ENCODE measurements around the gene VSIR. TPM values are rescaled to one million over a fixed set of nuclear protein-coding genes. Genes with fewer than 3 reads are reported as not detected.

The VSIR gene
- polyA plus RNA-seq, 1 of the 3 experiments (the other 2 are of a cell fraction), result 11.3 TPM

DNA sequence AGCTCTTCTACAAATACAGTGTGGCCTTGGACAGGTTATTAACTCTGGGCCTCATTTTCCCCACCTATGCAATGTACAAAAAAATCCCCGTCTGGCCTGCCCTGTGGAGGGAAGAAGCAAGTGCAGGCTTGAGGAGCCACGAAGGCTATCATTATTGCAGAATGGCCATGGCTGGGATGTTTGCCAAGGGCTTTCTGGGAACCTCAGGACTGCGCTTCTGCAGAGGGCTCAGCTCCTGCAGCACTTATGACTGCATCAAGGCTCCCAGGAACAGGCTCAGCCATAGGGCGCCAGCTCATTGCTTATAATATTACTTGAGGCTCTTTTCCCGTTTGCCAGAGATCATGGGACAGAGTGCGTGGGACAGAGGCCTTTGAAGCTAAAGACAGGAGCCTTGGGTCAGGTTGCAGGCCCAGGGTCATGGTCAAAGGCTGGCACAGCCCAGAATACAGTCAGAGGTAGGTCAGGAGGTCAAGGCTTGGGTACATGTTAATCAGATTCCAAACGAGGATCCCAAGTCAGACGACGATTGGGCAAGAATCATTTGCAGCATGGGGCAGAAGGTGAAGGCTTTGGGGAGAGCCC, 33.2 kb downstream of the VSIR start:
- Histone ChIP-seq H4K20me1 (ENCODE audit: insufficient read depth) (no peaks in the 10 kb centered on the region), H3K4me2 (no peak overlapping the region), H3K4me3 (ENCODE audit: low read depth in 2 of 2, low read length in 1 of 2) (no peak overlapping the region), H3K4me1 (ENCODE audit: control insufficient read depth in 1 of 2, insufficient read depth in 2 of 2, low read depth in 1 of 2, low read length in 1 of 2) (peaks cover 0 to 32% of the 10 kb centered on the region in 2 experiments; a peak in 1 of 4 replicates), H3F3A (replicated peaks; ENCODE audit: insufficient read depth) (no peaks in the 10 kb centered on the region), H3K27ac (ENCODE audit: low read depth in 2 of 2, low read length in 1 of 2) (no peak overlapping the region; a peak in 1 of 4 replicates), H3K79me2 (ENCODE audit: insufficient read depth) (no peaks in the 10 kb centered on the region), H2AFZ (ENCODE audit: low read depth) (no peak overlapping the region), H3K9ac (no peak overlapping the region), H3K9me2 (no peaks in the 10 kb centered on the region), H3K27me3 (ENCODE audit: insufficient read depth) (no peaks in the 10 kb centered on the region), H3K36me3 (replicated peaks in 1 of 2; ENCODE audit: control insufficient read depth in 1 of 2, insufficient read depth in 2 of 2, low read length in 1 of 2) (no peaks in the 10 kb centered on the region), H3K9me3 (no peaks in the 10 kb centered on the region)
- no peak for TF ChIP-seq EZH2phosphoT487 (IDR thresholded peaks at IDR 0.05; ENCODE audit: borderline replicate concordance, low read depth)
- TF ChIP-seq TCF12 (IDR thresholded peaks at IDR 0.05), result no peak
- TF ChIP-seq, protein P1, sequence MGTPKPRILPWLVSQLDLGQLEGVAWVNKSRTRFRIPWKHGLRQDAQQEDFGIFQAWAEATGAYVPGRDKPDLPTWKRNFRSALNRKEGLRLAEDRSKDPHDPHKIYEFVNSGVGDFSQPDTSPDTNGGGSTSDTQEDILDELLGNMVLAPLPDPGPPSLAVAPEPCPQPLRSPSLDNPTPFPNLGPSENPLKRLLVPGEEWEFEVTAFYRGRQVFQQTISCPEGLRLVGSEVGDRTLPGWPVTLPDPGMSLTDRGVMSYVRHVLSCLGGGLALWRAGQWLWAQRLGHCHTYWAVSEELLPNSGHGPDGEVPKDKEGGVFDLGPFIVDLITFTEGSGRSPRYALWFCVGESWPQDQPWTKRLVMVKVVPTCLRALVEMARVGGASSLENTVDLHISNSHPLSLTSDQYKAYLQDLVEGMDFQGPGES (IDR thresholded peaks at IDR 0.05; ENCODE audit: low read depth, low read length), result no peak
- ChIA-PET CTCF (interaction anchor here (0.9 to 2.1 kb wide), 2 partner anchors 33 to 156 kb away, joined by 3 to 5 read pairs; partner anchors contain the start of gene VSIR), POLR2A (no interaction called here)
- WGBS (ENCODE audit: low lambda C conversion rate), result 57% methylated on average over 6 of the region's 9 CpGs
- no peak for DNase-seq

DNA sequence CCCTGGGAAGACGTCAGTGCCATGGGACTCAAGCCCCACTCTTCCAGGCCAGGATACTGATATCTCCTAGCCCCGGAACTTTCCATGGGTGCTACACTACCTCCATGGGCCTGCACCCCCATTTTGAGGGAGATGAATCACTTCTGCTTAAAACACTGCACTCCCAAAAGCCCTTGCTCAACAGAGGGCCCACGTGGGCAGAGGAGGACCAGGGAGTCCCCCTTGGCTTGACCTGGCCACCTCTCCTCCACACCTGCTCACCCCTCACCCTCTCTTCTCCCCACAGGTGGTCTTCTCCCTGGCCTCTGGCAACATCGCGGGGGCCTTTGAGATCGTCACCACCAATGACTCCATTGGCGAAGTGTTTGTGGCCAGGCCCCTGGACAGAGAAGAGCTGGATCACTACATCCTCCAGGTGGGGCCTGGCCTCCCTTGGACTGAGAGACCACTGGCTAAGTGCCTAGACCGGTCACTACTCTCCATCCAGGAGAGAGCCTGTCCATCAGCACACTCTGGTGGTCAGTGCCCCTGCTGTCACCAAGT, 33.9 kb downstream of the VSIR start:
- CTCF ChIA-PET, result interaction anchor here (0.9 to 2.1 kb wide), 2 partner anchors 34 to 157 kb away, joined by 3 to 5 read pairs; partner anchors contain the start of gene VSIR

More for the DNA sequence above, 33.9 kb downstream of the VSIR start:
- H3K4me3 ChIP-seq (ENCODE audit: low read depth in 2 of 2, low read length in 1 of 2), result no peak overlapping the region
- no peaks in the 10 kb centered on the region for H3K36me3 ChIP-seq (replicated peaks in 1 of 2; ENCODE audit: control insufficient read depth in 1 of 2, insufficient read depth in 2 of 2, low read length in 1 of 2)
- peaks cover 0 to 32% of the 10 kb centered on the region in 2 experiments; a peak in 1 of 4 replicates for H3K4me1 ChIP-seq (ENCODE audit: control insufficient read depth in 1 of 2, insufficient read depth in 2 of 2, low read depth in 1 of 2, low read length in 1 of 2)
- H3K9ac ChIP-seq, result no peak overlapping the region
- H2AFZ ChIP-seq (ENCODE audit: low read depth), result no peak overlapping the region
- POLR2A ChIA-PET, result no interaction called here
- no peak overlapping the region for H3K4me2 ChIP-seq
- H3K27ac ChIP-seq (ENCODE audit: low read depth in 2 of 2, low read length in 1 of 2), result no peak overlapping the region; a peak in 1 of 4 replicates
- no peaks in the 10 kb centered on the region for H3K27me3 ChIP-seq (ENCODE audit: insufficient read depth)
- no peaks in the 10 kb centered on the region for H3F3A ChIP-seq (replicated peaks; ENCODE audit: insufficient read depth)
- no peaks in the 10 kb centered on the region for H3K9me3 ChIP-seq
- H4K20me1 ChIP-seq (ENCODE audit: insufficient read depth), result no peaks in the 10 kb centered on the region
- H3K9me2 ChIP-seq, result no peaks in the 10 kb centered on the region
- no peak for TF ChIP-seq CHD2 (IDR thresholded peaks at IDR 0.05; ENCODE audit: low read length, partially characterized antibody)
- TF ChIP-seq, protein P1 (IDR thresholded peaks at IDR 0.05; ENCODE audit: low read depth, low read length), result no peak
- TF ChIP-seq MXI1 (IDR thresholded peaks at IDR 0.05; ENCODE audit: low read depth, low read length), result no peak
- no peak for TF ChIP-seq ELF1 (IDR thresholded peaks at IDR 0.05)
- TF ChIP-seq EP300 (IDR thresholded peaks at IDR 0.05; ENCODE audit: borderline replicate concordance in 1 of 2, low read depth in 1 of 2, low read length in 1 of 2), result no peak
- TF ChIP-seq RXRA (IDR thresholded peaks at IDR 0.05; ENCODE audit: borderline replicate concordance, low read depth), result no peak
- no peak for TF ChIP-seq NFIC (IDR thresholded peaks at IDR 0.05; ENCODE audit: borderline replicate concordance)
- TF ChIP-seq, protein P2, sequence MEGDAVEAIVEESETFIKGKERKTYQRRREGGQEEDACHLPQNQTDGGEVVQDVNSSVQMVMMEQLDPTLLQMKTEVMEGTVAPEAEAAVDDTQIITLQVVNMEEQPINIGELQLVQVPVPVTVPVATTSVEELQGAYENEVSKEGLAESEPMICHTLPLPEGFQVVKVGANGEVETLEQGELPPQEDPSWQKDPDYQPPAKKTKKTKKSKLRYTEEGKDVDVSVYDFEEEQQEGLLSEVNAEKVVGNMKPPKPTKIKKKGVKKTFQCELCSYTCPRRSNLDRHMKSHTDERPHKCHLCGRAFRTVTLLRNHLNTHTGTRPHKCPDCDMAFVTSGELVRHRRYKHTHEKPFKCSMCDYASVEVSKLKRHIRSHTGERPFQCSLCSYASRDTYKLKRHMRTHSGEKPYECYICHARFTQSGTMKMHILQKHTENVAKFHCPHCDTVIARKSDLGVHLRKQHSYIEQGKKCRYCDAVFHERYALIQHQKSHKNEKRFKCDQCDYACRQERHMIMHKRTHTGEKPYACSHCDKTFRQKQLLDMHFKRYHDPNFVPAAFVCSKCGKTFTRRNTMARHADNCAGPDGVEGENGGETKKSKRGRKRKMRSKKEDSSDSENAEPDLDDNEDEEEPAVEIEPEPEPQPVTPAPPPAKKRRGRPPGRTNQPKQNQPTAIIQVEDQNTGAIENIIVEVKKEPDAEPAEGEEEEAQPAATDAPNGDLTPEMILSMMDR (IDR thresholded peaks at IDR 0.05), result no peak
- TF ChIP-seq SIN3A (IDR thresholded peaks at IDR 0.05; ENCODE audit: borderline replicate concordance, low read depth, low read length), result no peak
- TF ChIP-seq GABPA (IDR thresholded peaks at IDR 0.05; ENCODE audit: low read depth), result no peak
- TF ChIP-seq FOXJ3 (CRISPR knock-in tag; IDR thresholded peaks at IDR 0.05), result no peak
- TF ChIP-seq, protein P3, sequence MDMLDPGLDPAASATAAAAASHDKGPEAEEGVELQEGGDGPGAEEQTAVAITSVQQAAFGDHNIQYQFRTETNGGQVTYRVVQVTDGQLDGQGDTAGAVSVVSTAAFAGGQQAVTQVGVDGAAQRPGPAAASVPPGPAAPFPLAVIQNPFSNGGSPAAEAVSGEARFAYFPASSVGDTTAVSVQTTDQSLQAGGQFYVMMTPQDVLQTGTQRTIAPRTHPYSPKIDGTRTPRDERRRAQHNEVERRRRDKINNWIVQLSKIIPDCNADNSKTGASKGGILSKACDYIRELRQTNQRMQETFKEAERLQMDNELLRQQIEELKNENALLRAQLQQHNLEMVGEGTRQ (IDR thresholded peaks at IDR 0.05; ENCODE audit: borderline replicate concordance, low read depth, low read length), result no peak
- TF ChIP-seq TCF12 (IDR thresholded peaks at IDR 0.05), result no peak
- TF ChIP-seq, protein P4, sequence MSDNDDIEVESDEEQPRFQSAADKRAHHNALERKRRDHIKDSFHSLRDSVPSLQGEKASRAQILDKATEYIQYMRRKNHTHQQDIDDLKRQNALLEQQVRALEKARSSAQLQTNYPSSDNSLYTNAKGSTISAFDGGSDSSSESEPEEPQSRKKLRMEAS (IDR thresholded peaks at IDR 0.05; ENCODE audit: low read depth), result no peak
- no peaks in the 10 kb centered on the region for H3K79me2 ChIP-seq (ENCODE audit: insufficient read depth)
- 67% methylated on average over 5 of the region's 8 CpGs for WGBS (ENCODE audit: low lambda C conversion rate)
- DNase-seq, result no peak
